Mammary epithelial cell (primary cell): ENCODE measurements around the gene TFPI2.

Source experiments
- EZH2 ChIP-seq: IDR thresholded peaks from 2 replicates; pipeline ENCODE4 v1.6.1; 2012; ENCODE audit warnings: low read length, inconsistent platforms, borderline replicate concordance
- TF ChIP-seq, protein P1 (sequence below), 2 donors: IDR thresholded peaks in 1 of 2; conservative IDR thresholded peaks in 1 of 2; 2 replicates each; pipeline ENCODE4 v1.5.1; 2011 to 2012; ENCODE audit warnings: inconsistent platforms in 2 of 2, low read length in 2 of 2, mild to moderate bottlenecking in 2 of 2, control low read depth in 1 of 2, low read depth in 1 of 2; ENCODE audit not compliant: insufficient read depth in 1 of 2; ENCODE audit errors: extremely low read depth in 1 of 2

DNA sequence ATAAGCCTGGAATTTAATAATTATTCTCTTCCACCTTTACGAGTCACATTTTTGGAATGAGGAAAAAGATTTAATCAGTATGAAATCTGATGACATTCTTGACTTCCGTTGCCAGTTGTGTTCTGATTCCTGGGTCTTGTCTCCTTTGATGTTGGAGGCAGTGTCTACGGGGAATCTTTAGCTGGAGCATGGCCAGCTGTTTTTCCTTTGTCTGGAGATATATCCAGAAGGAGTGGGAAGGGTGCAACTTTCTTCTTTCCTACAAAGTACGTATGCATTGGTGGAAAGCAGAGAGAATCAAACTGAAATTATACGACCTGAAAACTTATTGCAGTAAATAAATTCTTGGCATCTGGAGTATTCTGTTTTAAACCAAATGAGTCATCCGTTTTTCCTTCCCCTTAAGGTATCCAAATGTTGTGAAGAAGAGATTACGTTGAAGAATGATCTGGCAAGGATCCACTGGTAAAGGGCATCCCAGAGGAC is 24.1 kb upstream of the TFPI2 start:
- TF ChIP-seq EZH2: no peak
- TF ChIP-seq, protein P1, sequence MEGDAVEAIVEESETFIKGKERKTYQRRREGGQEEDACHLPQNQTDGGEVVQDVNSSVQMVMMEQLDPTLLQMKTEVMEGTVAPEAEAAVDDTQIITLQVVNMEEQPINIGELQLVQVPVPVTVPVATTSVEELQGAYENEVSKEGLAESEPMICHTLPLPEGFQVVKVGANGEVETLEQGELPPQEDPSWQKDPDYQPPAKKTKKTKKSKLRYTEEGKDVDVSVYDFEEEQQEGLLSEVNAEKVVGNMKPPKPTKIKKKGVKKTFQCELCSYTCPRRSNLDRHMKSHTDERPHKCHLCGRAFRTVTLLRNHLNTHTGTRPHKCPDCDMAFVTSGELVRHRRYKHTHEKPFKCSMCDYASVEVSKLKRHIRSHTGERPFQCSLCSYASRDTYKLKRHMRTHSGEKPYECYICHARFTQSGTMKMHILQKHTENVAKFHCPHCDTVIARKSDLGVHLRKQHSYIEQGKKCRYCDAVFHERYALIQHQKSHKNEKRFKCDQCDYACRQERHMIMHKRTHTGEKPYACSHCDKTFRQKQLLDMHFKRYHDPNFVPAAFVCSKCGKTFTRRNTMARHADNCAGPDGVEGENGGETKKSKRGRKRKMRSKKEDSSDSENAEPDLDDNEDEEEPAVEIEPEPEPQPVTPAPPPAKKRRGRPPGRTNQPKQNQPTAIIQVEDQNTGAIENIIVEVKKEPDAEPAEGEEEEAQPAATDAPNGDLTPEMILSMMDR (conservative IDR thresholded peaks at IDR 0.05 in 1 of 2, IDR thresholded peaks at IDR 0.05 in 1 of 2; ENCODE audit: extremely low read depth in 1 of 2, insufficient read depth in 1 of 2, low read depth in 1 of 2, low read length in 2 of 2): no peak
